Mesenchymal stem cell (in vitro differentiated cells and primary cell): ENCODE measurements around the gene CDK5R1.
A peak's percentile ranks its signal among the peaks of the same experiment; 100 is the strongest.

Experiments
- DNase-seq: peaks from one replicate; pipeline ENCODE4 v3.0.0-alpha.2; 2013
- H2AFZ ChIP-seq: one replicate; pipeline ENCODE4 v1.6.1; 2013; ENCODE audit warnings: low read depth, mild to moderate bottlenecking, control low read depth, inconsistent platforms, low read length, moderate library complexity
- H2AK5ac ChIP-seq: 2 replicates; pipeline ENCODE4 v1.6.1; 2013; ENCODE audit warnings: low read length, moderate library complexity, mild to moderate bottlenecking, inconsistent platforms; ENCODE audit not compliant: severe bottlenecking
- H2BK120ac ChIP-seq: one replicate; pipeline ENCODE4 v1.6.1; 2013; ENCODE audit warnings: low read depth, mild to moderate bottlenecking, inconsistent platforms, low read length, moderate library complexity
- H2BK12ac ChIP-seq, 2 experiments: one replicate each; pipeline ENCODE4 v1.6.1; 2013; ENCODE audit warnings: inconsistent platforms in 2 of 2, low read length in 2 of 2, mild to moderate bottlenecking in 2 of 2, moderate library complexity in 2 of 2, control low read depth in 1 of 2
- H2BK15ac ChIP-seq: one replicate; pipeline ENCODE4 v1.6.1; 2013; ENCODE audit warnings: mild to moderate bottlenecking, low read depth, inconsistent platforms; ENCODE audit not compliant: poor library complexity, severe bottlenecking
- H2BK5ac ChIP-seq: 2 replicates; pipeline ENCODE4 v1.6.1; 2013; ENCODE audit warnings: low read depth, mild to moderate bottlenecking, low read length, control low read depth, inconsistent platforms; ENCODE audit not compliant: poor library complexity, severe bottlenecking
- H3K14ac ChIP-seq, 2 experiments: one replicate each; pipeline ENCODE4 v1.6.1; 2013; ENCODE audit warnings: inconsistent platforms in 2 of 2, low read length in 2 of 2, control low read depth in 1 of 2, mild to moderate bottlenecking in 1 of 2, moderate library complexity in 1 of 2
- H3K18ac ChIP-seq, 2 experiments: one replicate each; pipeline ENCODE4 v1.6.1; 2013; ENCODE audit warnings: inconsistent platforms in 2 of 2, low read length in 2 of 2, control low read depth in 1 of 2, low read depth in 1 of 2, mild to moderate bottlenecking in 1 of 2
- H3K23ac ChIP-seq, 2 experiments: one replicate each; pipeline ENCODE4 v1.6.1; 2013; ENCODE audit warnings: inconsistent platforms in 2 of 2, low read length in 2 of 2, mild to moderate bottlenecking in 2 of 2, moderate library complexity in 2 of 2, control low read depth in 1 of 2
- H3K27ac ChIP-seq: 2 replicates; pipeline ENCODE4 v1.5.1; 2013; ENCODE audit warnings: mild to moderate bottlenecking, moderate library complexity, low read length, control low read depth, inconsistent platforms; ENCODE audit not compliant: poor library complexity, severe bottlenecking
- H3K27me3 ChIP-seq, 2 experiments: 2 replicates each; pipeline versions ENCODE4 v1.6.1 to v1.7.0; 2013; ENCODE audit warnings: low read length in 2 of 2, mild to moderate bottlenecking in 2 of 2, moderate library complexity in 2 of 2, control low read depth in 1 of 2, inconsistent platforms in 1 of 2; ENCODE audit not compliant: control insufficient read depth in 1 of 2, insufficient read depth in 1 of 2
- H3K36me3 ChIP-seq, 2 experiments: 2 replicates each; pipeline versions ENCODE4 v1.6.1 to v1.7.0; 2013; ENCODE audit warnings: low read length in 2 of 2, control low read depth in 1 of 2, inconsistent platforms in 1 of 2, low read depth in 1 of 2, mild to moderate bottlenecking in 1 of 2; ENCODE audit not compliant: insufficient read depth in 2 of 2, control insufficient read depth in 1 of 2
- H3K4ac ChIP-seq, 2 experiments: one replicate each; pipeline ENCODE4 v1.6.1; 2013; ENCODE audit warnings: inconsistent platforms in 2 of 2, low read length in 2 of 2, mild to moderate bottlenecking in 2 of 2, moderate library complexity in 2 of 2, control low read depth in 1 of 2, low read depth in 1 of 2
- H3K4me1 ChIP-seq: 2 replicates; pipeline ENCODE4 v1.6.1; 2013; ENCODE audit warnings: low read depth, low read length, control low read depth; ENCODE audit not compliant: control insufficient read depth, insufficient read depth
- H3K4me2 ChIP-seq: 2 replicates; pipeline ENCODE4 v1.6.1; 2013; ENCODE audit warnings: low read length, mild to moderate bottlenecking, inconsistent platforms; ENCODE audit not compliant: poor library complexity, severe bottlenecking
- H3K4me3 ChIP-seq, 2 experiments: 2 replicates each; pipeline versions ENCODE4 v1.5.1 to v1.7.0; 2013; ENCODE audit warnings: low read length in 2 of 2, mild to moderate bottlenecking in 2 of 2, control low read depth in 1 of 2, low read depth in 1 of 2; ENCODE audit not compliant: insufficient read depth in 1 of 2
- H3K79me1 ChIP-seq: replicated peaks from 2 replicates; pipeline ENCODE4 v1.6.1; 2013; ENCODE audit warnings: mild to moderate bottlenecking, control low read depth, low read length, inconsistent platforms; ENCODE audit not compliant: poor library complexity, severe bottlenecking
- H3K9ac ChIP-seq: 2 replicates; pipeline ENCODE4 v1.7.0; 2013; ENCODE audit warnings: mild to moderate bottlenecking, low read length, moderate library complexity
- H3K9me3 ChIP-seq: 2 replicates; pipeline ENCODE4 v1.7.0; 2013; ENCODE audit warnings: mild to moderate bottlenecking, low read length; ENCODE audit not compliant: control insufficient read depth
- H4K8ac ChIP-seq: one replicate; pipeline ENCODE4 v1.6.1; 2013; ENCODE audit warnings: inconsistent platforms, mild to moderate bottlenecking, low read length, moderate library complexity
- H4K91ac ChIP-seq: one replicate; pipeline ENCODE4 v1.6.1; 2013; ENCODE audit warnings: mild to moderate bottlenecking, low read length, inconsistent platforms
- WGBS: methylation state at CpG from one replicate; pipeline ENCODE4 v1.1.7; 2013; ENCODE audit warnings: mixed read lengths; 5-methylcytosine and 5-hydroxymethylcytosine counted together

Gene CDK5R1

DNA sequence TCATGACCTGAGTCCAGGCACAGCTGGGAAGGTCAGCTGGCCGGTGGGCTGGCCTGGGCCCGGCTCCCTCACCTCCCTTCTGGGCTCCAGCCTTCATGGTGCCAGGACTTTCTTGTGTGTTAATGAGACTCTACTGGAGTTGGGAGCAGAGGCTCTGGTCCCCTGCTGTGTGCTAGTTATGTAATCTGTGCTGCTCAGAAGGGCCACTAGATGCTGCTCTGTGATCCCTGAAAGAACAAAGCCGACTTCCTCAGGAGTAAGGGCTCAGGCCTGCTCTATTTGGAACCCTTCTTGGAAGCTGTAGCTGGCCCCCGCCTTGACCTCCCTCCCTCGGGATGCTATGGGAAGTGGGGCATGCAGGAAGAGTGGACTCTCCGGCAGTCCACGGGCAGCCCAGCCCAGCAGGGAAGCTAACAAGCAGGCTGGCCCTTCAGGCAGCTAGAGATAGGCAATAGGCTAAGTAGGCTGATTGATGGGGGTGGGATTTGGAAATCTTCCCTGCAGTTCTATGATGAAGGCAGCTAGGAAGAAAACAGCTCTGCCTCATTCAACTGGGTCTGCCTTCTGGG lies 3.3 kb upstream of the CDK5R1 start:
- Histone ChIP-seq H3K27me3 (no peaks in the 10 kb centered on the region), H4K8ac (peak overlapping the region; percentile 78), H3K79me1 (peaks cover 11% of the 10 kb centered on the region), H4K91ac (no peak overlapping the region), H3K18ac (no peak overlapping the region), H3K4me1 (peaks cover 23% of the 10 kb centered on the region), H3K14ac (no peak overlapping the region), H2AK5ac (no peak overlapping the region), H2BK120ac (no peak overlapping the region), H3K4me2 (no peak overlapping the region), H3K4ac (peak overlapping the region in 1 of 2 experiments; percentile 20), H2AFZ (no peak overlapping the region), H3K9me3 (no peaks in the 10 kb centered on the region), H3K4me3 (no peak overlapping the region), H2BK12ac (no peak overlapping the region), H2BK15ac (peak overlapping the region; percentile 30), H3K27ac (peak overlapping the region; percentile 65), H2BK5ac (no peak overlapping the region), H3K23ac (no peak overlapping the region), H3K9ac (peak overlapping the region; percentile 12), H3K36me3 (peaks cover 41 to 45% of the 10 kb centered on the region in 2 experiments)
- 19% methylated on average over 7 of the region's 7 CpGs for WGBS
- DNase-seq = peak; percentile 74

GRCh38 chr17:32484041-32484461 lies 2.7 kb upstream of the CDK5R1 start:
- Histone ChIP-seq H4K8ac (no peak overlapping the region), H3K27ac (peak overlapping the region; percentile 8), H2AK5ac (no peak overlapping the region), H2BK12ac (peak overlapping the region in 1 of 2 experiments; percentile 54), H3K4ac (no peak overlapping the region), H3K14ac (no peak overlapping the region), H3K9ac (peak overlapping the region; percentile 12), H3K23ac (no peak overlapping the region), H2BK15ac (no peak overlapping the region), H3K27me3 (no peaks in the 10 kb centered on the region), H2BK120ac (no peak overlapping the region), H3K4me3 (no peak overlapping the region), H3K4me1 (peaks cover 23% of the 10 kb centered on the region), H2BK5ac (no peak overlapping the region), H3K9me3 (no peaks in the 10 kb centered on the region), H2AFZ (no peak overlapping the region), H3K36me3 (peaks cover 40 to 42% of the 10 kb centered on the region in 2 experiments), H3K79me1 (peaks cover 16% of the 10 kb centered on the region), H3K4me2 (no peak overlapping the region), H3K18ac (peak overlapping the region in 1 of 2 experiments; percentile 29), H4K91ac (no peak overlapping the region)
- 77% methylated on average over 4 of the region's 4 CpGs for whole genome bisulfite sequencing
- DNase-seq = no peak

DNA sequence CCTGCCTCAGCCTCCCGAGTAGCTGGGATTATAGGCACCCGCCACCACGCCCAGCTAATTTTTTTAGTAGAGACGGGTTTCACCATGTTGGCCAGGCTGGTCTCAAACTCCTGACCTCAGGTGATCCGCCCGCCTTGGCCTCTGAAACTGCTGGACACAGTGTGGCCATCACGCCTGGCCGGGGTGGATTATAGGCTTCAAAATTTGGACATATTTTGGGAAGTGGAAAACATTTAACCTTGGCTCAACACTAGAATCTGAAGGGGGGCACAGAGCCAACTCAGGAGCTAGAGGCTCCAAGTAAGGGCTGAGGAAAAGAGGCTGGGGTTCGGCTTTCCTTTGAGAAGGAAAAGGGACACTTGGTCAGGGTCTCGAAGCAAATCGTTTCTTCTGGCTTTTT lies 2.2 kb upstream of the CDK5R1 start:
- Histone ChIP-seq H4K8ac (no peak overlapping the region), H2AK5ac (no peak overlapping the region), H3K9me3 (no peaks in the 10 kb centered on the region), H4K91ac (no peak overlapping the region), H3K9ac (no peak overlapping the region), H3K4ac (no peak overlapping the region), H3K4me2 (no peak overlapping the region), H3K4me1 (peaks cover 25% of the 10 kb centered on the region), H3K23ac (no peak overlapping the region), H2BK5ac (no peak overlapping the region), H2BK12ac (no peak overlapping the region), H3K27ac (no peak overlapping the region), H3K4me3 (no peak overlapping the region), H2BK120ac (no peak overlapping the region), H2AFZ (no peak overlapping the region), H3K36me3 (peaks cover 34 to 40% of the 10 kb centered on the region in 2 experiments), H3K18ac (no peak overlapping the region), H3K27me3 (no peaks in the 10 kb centered on the region), H3K79me1 (peaks cover 18% of the 10 kb centered on the region), H2BK15ac (no peak overlapping the region), H3K14ac (no peak overlapping the region)
- DNase-seq = no peak
- WGBS = 96% methylated on average over 11 of the region's 11 CpGs

GRCh38 chr17:32485261-32486110 lies 1.3 kb upstream of the CDK5R1 start:
- 88% methylated on average over 11 of the region's 12 CpGs for WGBS
- H2BK5ac ChIP-seq = no peak overlapping the region
- no peak overlapping the region for H2AK5ac ChIP-seq
- H3K14ac ChIP-seq = no peak overlapping the region
- H4K8ac ChIP-seq = no peak overlapping the region
- no peak overlapping the region for H3K23ac ChIP-seq
- H3K18ac ChIP-seq = peak overlapping the region in 1 of 2 experiments; percentile 79
- peaks cover 29 to 39% of the 10 kb centered on the region in 2 experiments for H3K36me3 ChIP-seq
- H3K27ac ChIP-seq = no peak overlapping the region
- no peak overlapping the region for H2BK15ac ChIP-seq
- no peaks in the 10 kb centered on the region for H3K9me3 ChIP-seq
- no peaks in the 10 kb centered on the region for H3K27me3 ChIP-seq
- H2BK12ac ChIP-seq = no peak overlapping the region
- peaks cover 26% of the 10 kb centered on the region for H3K4me1 ChIP-seq
- peak overlapping the region; percentile 83 for H3K4me2 ChIP-seq
- no peak for DNase-seq
- no peak overlapping the region for H2AFZ ChIP-seq
- no peak overlapping the region for H2BK120ac ChIP-seq
- peaks cover 24% of the 10 kb centered on the region for H3K79me1 ChIP-seq
- no peak overlapping the region for H3K4ac ChIP-seq
- peak overlapping the region; percentile 75 for H3K9ac ChIP-seq
- peak overlapping the region in 1 of 2 experiments; percentile 72 for H3K4me3 ChIP-seq
- H4K91ac ChIP-seq = no peak overlapping the region
